Erythroblast (primary cell): ENCODE results near the gene DARS2.

ENCODE experiments used
- DNase-seq, 2 experiments: peaks; one replicate each; lab custom pipeline; 2025; lab: John Stamatoyannopoulos, UW
- GATA1 ChIP-seq: IDR thresholded peaks from 2 replicates; pipeline ENCODE4 v1.6.1; 2011; ENCODE audit warnings: low read depth, mild to moderate bottlenecking, control low read depth, low read length, moderate library complexity
- POLR2A ChIP-seq: IDR thresholded peaks from 2 replicates; pipeline ENCODE4 v1.6.1; 2011; ENCODE audit warnings: mild to moderate bottlenecking, low read length

DARS2 gene

GRCh38 chr1:173886746-173887611, 62.5 kb downstream of the DARS2 start:
- no peak for DNase-seq
- TF ChIP-seq GATA1 (no peak), POLR2A (no peak)

DNA sequence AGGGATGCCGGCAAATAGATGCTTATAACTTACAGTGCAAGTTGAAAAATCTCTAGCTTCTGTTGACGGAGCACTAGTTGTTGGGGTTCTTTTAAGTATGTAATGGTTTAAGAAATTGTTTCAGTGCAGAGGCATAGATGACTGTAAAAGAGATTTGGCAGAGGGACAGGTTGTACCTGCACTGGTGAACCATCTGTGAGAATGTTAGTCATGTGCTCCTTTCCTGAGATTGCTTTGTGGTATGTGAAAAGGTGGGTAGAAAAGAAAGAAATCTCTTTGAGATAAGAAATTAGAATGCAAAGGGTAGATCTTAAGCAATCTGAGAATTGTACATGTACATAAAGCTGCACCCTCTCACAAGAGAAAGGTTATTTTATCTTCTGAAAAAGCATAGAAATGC, 63.2 kb downstream of the DARS2 start:
- no peak for DNase-seq
- TF ChIP-seq POLR2A (no peak), GATA1 (no peak)

DNA sequence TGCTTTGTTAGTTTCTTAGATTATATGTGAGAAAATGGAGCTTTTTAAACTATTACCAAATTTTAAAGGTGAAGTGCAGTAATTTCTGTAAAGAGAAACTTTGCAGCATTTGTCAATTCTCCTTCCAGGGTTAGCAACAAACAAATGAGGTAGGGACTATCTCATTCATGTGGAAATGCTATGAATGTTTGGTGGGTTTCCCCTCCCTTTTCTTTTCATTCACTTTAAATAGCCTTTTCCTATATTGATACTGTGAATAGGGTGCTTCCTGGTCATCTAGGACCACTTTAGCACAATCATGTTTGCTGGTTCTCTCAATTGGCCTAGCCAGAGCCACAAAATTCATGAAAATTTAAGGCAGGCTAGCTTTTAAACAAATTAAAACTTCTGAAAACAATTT, 64.3 kb downstream of the DARS2 start:
- no peak for DNase-seq
- TF ChIP-seq POLR2A (no peak), GATA1 (no peak)

GRCh38 chr1:173889885-173890284, 65.4 kb downstream of the DARS2 start:
- TF ChIP-seq POLR2A (no peak), GATA1 (no peak)
- DNase-seq: no peak

GRCh38 chr1:173893611-173894010, 69.1 kb downstream of the DARS2 start:
- TF ChIP-seq GATA1 (no peak), POLR2A (no peak)
- no peak for DNase-seq

- TF ChIP-seq GATA1: no peak
- no peak for TF ChIP-seq POLR2A
- DNase-seq: no peak
These were observed 69.7 kb downstream of the DARS2 start for GRCh38 chr1:173894189-173894588.

DNA sequence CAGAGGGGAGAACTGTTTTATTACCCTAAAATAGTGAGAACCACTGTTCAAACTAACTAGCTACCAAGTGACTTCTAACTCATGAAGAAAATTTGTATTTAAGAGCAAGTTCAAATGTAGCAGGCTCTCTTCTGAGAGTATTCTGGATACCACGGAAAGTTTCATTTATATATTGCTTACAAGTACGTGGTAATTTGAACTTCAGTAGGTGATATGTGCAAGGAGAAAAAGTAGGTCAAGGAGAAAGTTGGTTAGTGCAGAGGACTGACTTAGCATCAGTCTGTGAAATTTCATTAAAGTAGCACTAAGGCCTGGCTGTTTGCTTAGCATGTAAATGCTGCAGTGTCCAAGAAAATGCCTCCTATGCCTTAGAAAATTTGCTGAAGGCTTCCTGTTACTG, 76.0 kb downstream of the DARS2 start:
- no peak for DNase-seq
- no peak for TF ChIP-seq POLR2A
- TF ChIP-seq GATA1: no peak

- no peak for DNase-seq
- TF ChIP-seq GATA1: no peak
- TF ChIP-seq POLR2A: no peak
These were observed 76.5 kb downstream of the DARS2 start for GRCh38 chr1:173900992-173901391.

DNA sequence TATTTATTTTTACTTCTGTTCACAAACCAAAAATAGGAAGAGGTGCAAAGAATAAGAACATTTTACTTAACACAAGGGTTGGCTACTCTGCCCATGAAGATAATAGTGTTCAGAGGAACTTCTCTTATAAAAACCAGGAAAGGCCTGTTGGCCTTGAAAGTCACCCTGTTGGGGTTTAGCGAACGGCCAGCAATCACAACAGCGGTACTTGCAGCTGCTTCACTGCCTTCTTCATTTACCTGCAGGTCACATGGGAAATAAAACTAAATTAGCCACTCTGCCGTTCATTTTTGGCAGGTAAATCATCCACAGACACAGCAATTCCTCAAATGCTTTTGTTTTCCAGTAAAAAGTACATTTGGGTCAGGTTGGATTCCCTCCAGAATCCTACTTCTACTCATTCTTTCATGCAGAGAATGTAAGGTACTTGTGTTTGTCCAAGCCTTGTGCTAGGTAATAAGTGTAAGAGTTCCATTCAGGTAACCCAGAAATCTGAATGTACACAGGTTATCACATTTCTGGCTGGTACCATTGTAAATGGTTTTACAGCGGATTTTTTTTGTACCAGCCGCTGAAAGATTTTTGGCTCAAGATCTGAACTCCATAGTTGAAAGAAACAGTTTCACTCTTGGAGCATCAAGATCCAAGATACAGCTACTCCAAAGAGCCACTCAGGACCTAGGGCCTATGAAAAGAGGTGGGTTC, 79.5 kb downstream of the DARS2 start:
- no peak for DNase-seq

More for the DNA sequence above, 79.5 kb downstream of the DARS2 start:
- TF ChIP-seq GATA1 (no peak), POLR2A (no peak)
